ENCODE measurements around the gene RALGAPB. TPM values are rescaled to one million over a fixed set of nuclear protein-coding genes. Genes with fewer than 3 reads are reported as not detected.

The RALGAPB gene
- total RNA-seq, 6 experiments from 2014 or later, result 23.4 to 29.5 (median 26.7) TPM

DNA sequence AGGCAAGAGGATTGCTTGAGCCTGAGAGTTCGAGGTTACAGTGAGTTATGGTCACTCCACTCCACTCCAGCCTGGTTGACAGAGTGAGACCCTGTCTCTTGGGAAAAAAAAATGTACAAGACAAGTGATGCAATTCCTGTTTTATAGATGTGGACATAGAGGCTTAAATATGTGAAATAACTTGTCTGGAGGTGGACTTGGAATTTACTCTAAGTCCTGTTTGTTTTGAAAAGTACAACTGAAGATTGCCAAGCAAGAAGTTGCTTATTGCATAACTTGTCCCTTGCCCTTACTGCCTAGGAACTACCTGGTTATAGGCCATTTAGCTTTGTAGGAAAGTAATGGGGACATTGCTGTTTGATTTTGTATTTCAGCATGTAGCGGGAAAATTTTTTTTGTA, 82.3 kb downstream of the RALGAPB start:
- Mint-ChIP-seq H3K27ac (no peak overlapping the region), H3K9me3 (no peaks in the 10 kb centered on the region), H3K36me3 (ENCODE audit: low read depth) (peaks cover 50% of the 10 kb centered on the region), H3K4me3 (no peak overlapping the region), H3K4me1 (ENCODE audit: low read depth) (peaks cover 26% of the 10 kb centered on the region), H3K27me3 (ENCODE audit: insufficient read depth) (no peaks in the 10 kb centered on the region)
- TF ChIP-seq CTCF (IDR thresholded peaks at IDR 0.05), result no peak
- no peak for DNase-seq

DNA sequence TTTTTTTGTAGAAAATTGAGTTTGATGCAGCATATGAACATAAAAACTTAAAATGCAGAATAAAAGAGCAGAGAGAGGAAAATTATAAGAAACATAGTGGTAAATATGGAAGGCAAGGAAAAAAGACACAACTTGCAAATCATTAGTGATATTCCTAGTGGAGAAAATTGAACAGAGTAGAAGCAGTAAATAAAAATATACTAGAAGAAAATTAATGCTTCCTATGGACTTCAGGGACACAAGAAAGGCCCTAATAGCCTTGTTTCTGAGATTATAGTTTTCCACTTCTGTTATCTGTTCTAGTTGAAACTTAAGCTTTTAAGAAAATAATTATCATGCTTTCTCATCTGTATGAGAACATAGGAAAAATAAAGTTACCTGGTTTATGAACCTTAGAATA, 82.8 kb downstream of the RALGAPB start:
- TF ChIP-seq CTCF (IDR thresholded peaks at IDR 0.05), result no peak
- no peak for DNase-seq
- Mint-ChIP-seq H3K27me3 (ENCODE audit: insufficient read depth) (no peaks in the 10 kb centered on the region), H3K36me3 (ENCODE audit: low read depth) (peaks cover 54% of the 10 kb centered on the region), H3K9me3 (no peaks in the 10 kb centered on the region), H3K4me3 (no peak overlapping the region), H3K27ac (no peak overlapping the region), H3K4me1 (ENCODE audit: low read depth) (peaks cover 30% of the 10 kb centered on the region)

- peak overlapping the region; percentile 38; the same call in 1 of the 2 replicates for H3K27ac Mint-ChIP-seq
- no peak for DNase-seq
- H3K36me3 Mint-ChIP-seq (ENCODE audit: low read depth), result peaks cover 60% of the 10 kb centered on the region
These were observed 84.5 kb downstream of the RALGAPB start for GRCh38 chr20:38557174-38557573.

GRCh38 chr20:38558596-38559360, 86.1 kb downstream of the RALGAPB start:
- no peaks in the 10 kb centered on the region for H3K27me3 Mint-ChIP-seq (ENCODE audit: insufficient read depth)
- no peaks in the 10 kb centered on the region for H3K9me3 Mint-ChIP-seq
- TF ChIP-seq CTCF (IDR thresholded peaks at IDR 0.05), result no peak
- H3K4me3 Mint-ChIP-seq, result no peak overlapping the region; the same call in 1 of the 2 replicates
- H3K36me3 Mint-ChIP-seq (ENCODE audit: low read depth), result peaks cover 60% of the 10 kb centered on the region
- H3K27ac Mint-ChIP-seq, result peak overlapping the region; percentile 78
- no peak for DNase-seq
- H3K4me1 Mint-ChIP-seq (ENCODE audit: low read depth), result peaks cover 32% of the 10 kb centered on the region

More at GRCh38 chr20:38557174-38557573, 84.5 kb downstream of the RALGAPB start:
- TF ChIP-seq CTCF (IDR thresholded peaks at IDR 0.05), result no peak
- H3K27me3 Mint-ChIP-seq (ENCODE audit: insufficient read depth), result no peaks in the 10 kb centered on the region
- no peak overlapping the region for H3K4me3 Mint-ChIP-seq
- no peaks in the 10 kb centered on the region for H3K9me3 Mint-ChIP-seq
- peaks cover 32% of the 10 kb centered on the region for H3K4me1 Mint-ChIP-seq (ENCODE audit: low read depth)

- H3K4me1 Mint-ChIP-seq (ENCODE audit: low read depth), result peaks cover 32% of the 10 kb centered on the region
- DNase-seq, result peak; percentile 51
- peak overlapping the region; percentile 1 for H3K4me3 Mint-ChIP-seq
- no peak for TF ChIP-seq CTCF (IDR thresholded peaks at IDR 0.05)
- H3K27me3 Mint-ChIP-seq (ENCODE audit: insufficient read depth), result no peaks in the 10 kb centered on the region
- H3K27ac Mint-ChIP-seq, result peak overlapping the region; percentile 78
- H3K36me3 Mint-ChIP-seq (ENCODE audit: low read depth), result peaks cover 52% of the 10 kb centered on the region
- H3K9me3 Mint-ChIP-seq, result no peaks in the 10 kb centered on the region
These were observed 87.1 kb downstream of the RALGAPB start for GRCh38 chr20:38559764-38560163.

Data from HFFc6 (cell line).